H9 (cell line): ENCODE results near the gene PHEX. TPM values are rescaled to one million over a fixed set of nuclear protein-coding genes. Genes with fewer than 3 reads are reported as not detected.

Experiments
- DNase-seq: peaks from one replicate; pipeline ENCODE4 v3.0.0-alpha.2; 2017
- H2AFZ ChIP-seq: one replicate; pipeline ENCODE4 v1.6.1; 2013; ENCODE audit warnings: mild to moderate bottlenecking, low read length, control low read depth, moderate library complexity
- H2AK5ac ChIP-seq: 2 replicates; pipeline ENCODE4 v1.6.1; 2013; ENCODE audit warnings: low read length, control low read depth, mixed read lengths; ENCODE audit not compliant: insufficient read length
- H2BK120ac ChIP-seq: one replicate; pipeline ENCODE4 v1.6.1; 2013; ENCODE audit warnings: low read depth, mild to moderate bottlenecking, low read length, control low read depth, inconsistent platforms; ENCODE audit not compliant: poor library complexity, severe bottlenecking
- H2BK12ac ChIP-seq: 2 replicates; pipeline ENCODE4 v1.6.1; 2013; ENCODE audit warnings: low read length, control low read depth, mixed read lengths, low read depth; ENCODE audit not compliant: insufficient read length
- H2BK15ac ChIP-seq: 2 replicates; pipeline ENCODE4 v1.6.1; 2013; ENCODE audit warnings: low read depth, low read length, control low read depth
- H2BK20ac ChIP-seq: one replicate; pipeline ENCODE4 v1.6.1; 2013; ENCODE audit warnings: low read depth, mild to moderate bottlenecking, low read length, control low read depth, inconsistent platforms; ENCODE audit not compliant: poor library complexity, severe bottlenecking
- H2BK5ac ChIP-seq: 2 replicates; pipeline ENCODE4 v1.6.1; 2013; ENCODE audit warnings: low read length, control low read depth, mixed read lengths; ENCODE audit not compliant: insufficient read length
- H3K14ac ChIP-seq: 2 replicates; pipeline ENCODE4 v1.6.1; 2013; ENCODE audit warnings: low read length, control low read depth; ENCODE audit not compliant: insufficient read depth
- H3K18ac ChIP-seq: 2 replicates; pipeline ENCODE4 v1.6.1; 2013; ENCODE audit warnings: low read depth, mild to moderate bottlenecking, mixed read lengths, low read length, control low read depth; ENCODE audit not compliant: insufficient read length
- H3K23ac ChIP-seq: 2 replicates; pipeline ENCODE4 v1.6.1; 2013; ENCODE audit warnings: low read length, control low read depth, mixed read lengths, low read depth; ENCODE audit not compliant: insufficient read length
- H3K23me2 ChIP-seq: 2 replicates; pipeline ENCODE4 v1.6.1; 2013; ENCODE audit warnings: low read depth, mild to moderate bottlenecking, mixed read lengths, low read length, control low read depth; ENCODE audit not compliant: insufficient read length, poor library complexity, severe bottlenecking
- H3K27ac ChIP-seq: 2 replicates; pipeline ENCODE4 v1.5.1; 2013; ENCODE audit warnings: low read length, control low read depth, mixed read lengths, low read depth; ENCODE audit not compliant: insufficient read length
- H3K27me3 ChIP-seq: 2 replicates; pipeline ENCODE4 v1.6.1; 2013; ENCODE audit warnings: low read length, control low read depth, inconsistent platforms; ENCODE audit not compliant: insufficient read depth
- H3K4ac ChIP-seq: 2 replicates; pipeline ENCODE4 v1.6.1; 2013; ENCODE audit warnings: low read depth, mild to moderate bottlenecking, control low read depth, inconsistent platforms, low read length, moderate library complexity
- H3K4me1 ChIP-seq: 2 replicates; pipeline ENCODE4 v1.6.1; 2013; ENCODE audit warnings: low read length, control low read depth, inconsistent platforms; ENCODE audit not compliant: insufficient read depth
- H3K4me2 ChIP-seq: 2 replicates; pipeline ENCODE4 v1.6.1; 2013; ENCODE audit warnings: low read length, control low read depth, mixed read lengths; ENCODE audit not compliant: insufficient read length, insufficient read depth
- H3K56ac ChIP-seq: 2 replicates; pipeline ENCODE4 v1.6.1; 2013; ENCODE audit warnings: low read depth, mild to moderate bottlenecking, mixed read lengths, low read length, control low read depth; ENCODE audit not compliant: insufficient read length
- H3K79me1 ChIP-seq: 2 replicates; pipeline ENCODE4 v1.6.1; 2013; ENCODE audit warnings: low read depth, mild to moderate bottlenecking, moderate library complexity, low read length, control low read depth, inconsistent platforms; ENCODE audit not compliant: insufficient read depth, poor library complexity, severe bottlenecking
- H3K79me2 ChIP-seq: 2 replicates; pipeline ENCODE4 v1.6.1; 2013; ENCODE audit warnings: low read length, control low read depth, inconsistent platforms; ENCODE audit not compliant: insufficient read depth
- H3K9ac ChIP-seq: 2 replicates; pipeline ENCODE4 v1.6.1; 2013; ENCODE audit warnings: low read length, control low read depth, mixed read lengths; ENCODE audit not compliant: insufficient read length; ENCODE audit errors: extremely low read depth
- H3K9me3 ChIP-seq: one replicate; pipeline ENCODE4 v1.6.1; 2013; ENCODE audit warnings: low read depth, low read length, inconsistent platforms; ENCODE audit not compliant: control insufficient read depth
- H3T11ph ChIP-seq: one replicate; pipeline ENCODE4 v1.6.1; 2013; ENCODE audit warnings: mild to moderate bottlenecking, low read length, control low read depth, inconsistent platforms
- H4K20me1 ChIP-seq: one replicate; pipeline ENCODE4 v1.6.1; 2013; ENCODE audit not compliant: control insufficient read depth, insufficient read length, insufficient read depth
- H4K5ac ChIP-seq: 2 replicates; pipeline ENCODE4 v1.6.1; 2013; ENCODE audit warnings: low read depth, mild to moderate bottlenecking, mixed read lengths, low read length, control low read depth; ENCODE audit not compliant: insufficient read length
- H4K8ac ChIP-seq: replicated peaks from 2 replicates; pipeline ENCODE4 v1.6.1; 2013; ENCODE audit warnings: low read length, control low read depth, mixed read lengths, low read depth; ENCODE audit not compliant: insufficient read length
- H4K91ac ChIP-seq: 2 replicates; pipeline ENCODE4 v1.6.1; 2013; ENCODE audit warnings: low read depth, mild to moderate bottlenecking, moderate library complexity, mixed read lengths, low read length, control low read depth; ENCODE audit not compliant: insufficient read length
- H3K27ac Mint-ChIP-seq, 3 experiments: 2 replicates in 2 of 3; 3 replicates in 1 of 3; pipeline ENCODE4 v1.8.0; 2020 to 2021; ENCODE audit warnings: mixed read lengths in 3 of 3, mild to moderate bottlenecking in 1 of 3, moderate library complexity in 1 of 3
- H3K27me3 Mint-ChIP-seq: 2 replicates; pipeline ENCODE4 v1.8.0; 2021; ENCODE audit warnings: low read depth, mild to moderate bottlenecking, moderate library complexity, mixed read lengths
- H3K36me3 Mint-ChIP-seq, 3 experiments: 2 replicates in 2 of 3; 3 replicates in 1 of 3; pipeline ENCODE4 v1.8.0; 2020 to 2021; ENCODE audit warnings: low read depth in 3 of 3, mixed read lengths in 3 of 3; ENCODE audit not compliant: insufficient read depth in 1 of 3
- H3K4me1 Mint-ChIP-seq, 2 experiments: 2 replicates each; pipeline ENCODE4 v1.8.0; 2020; ENCODE audit warnings: mixed read lengths in 2 of 2
- H3K4me3 Mint-ChIP-seq, 2 experiments: 2 replicates in 1 of 2; 3 replicates in 1 of 2; pipeline ENCODE4 v1.8.0; 2020 to 2021; ENCODE audit warnings: mild to moderate bottlenecking in 2 of 2, mixed read lengths in 2 of 2, moderate library complexity in 1 of 2
- H3K9me3 Mint-ChIP-seq, 2 experiments: 2 replicates in 1 of 2; 3 replicates in 1 of 2; pipeline ENCODE4 v1.8.0; 2020; ENCODE audit warnings: mild to moderate bottlenecking in 2 of 2, mixed read lengths in 2 of 2, moderate library complexity in 1 of 2
- CTCF ChIP-seq: fragments of 200-600 bp; sonication (generic); conservative IDR thresholded peaks from 3 replicates; pipeline ENCODE4 v1.8.0; 2021; ENCODE audit warnings: antibody characterized with exemption, mild to moderate bottlenecking
- WGBS: extraction: QIAGEN DNeasy Blood & Tissue Kit; methylation state at CpG from one replicate; pipeline ENCODE4 v1.1.7; 2013; ENCODE audit warnings: missing lambda C conversion rate, low lambda C conversion rate, mixed read lengths; ENCODE audit not compliant: insufficient read length; ENCODE audit errors: extremely low coverage; 5-methylcytosine and 5-hydroxymethylcytosine counted together
- total RNA-seq: library from RNA; stranded (reverse); gene quantifications from 2 replicates; pipeline ENCODE4 v1.2.1, GENCODE V29; 2021

Gene PHEX
- total RNA-seq, 1 experiment from 2014 or later, result 0.11 TPM

DNA sequence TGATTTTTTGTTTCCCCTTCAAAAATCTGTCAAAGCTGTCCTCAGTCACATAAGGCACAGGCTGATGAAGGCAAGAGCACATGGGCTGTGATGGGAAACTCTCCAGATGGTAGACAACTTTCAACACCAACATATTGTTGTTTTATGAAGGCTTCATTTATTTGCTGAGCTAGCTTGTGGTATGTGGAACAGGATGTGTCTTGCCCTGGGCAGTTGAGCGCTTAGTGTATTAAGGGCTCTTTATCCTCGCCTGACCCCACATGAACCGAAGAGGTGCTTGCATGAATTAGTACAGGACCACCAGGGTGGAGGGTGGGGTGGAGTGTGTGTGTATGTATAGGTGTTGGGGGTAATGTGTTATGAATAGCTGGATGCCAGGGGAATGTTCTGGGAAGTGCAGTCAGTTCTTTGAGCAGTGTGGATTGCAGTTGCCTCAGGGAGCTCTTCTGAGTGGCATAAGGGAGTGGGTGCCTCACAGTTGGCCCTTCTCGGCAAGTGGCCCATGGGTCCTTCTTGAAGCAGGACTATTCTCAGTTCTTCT is 103.1 kb downstream of the PHEX start:
- H3K4me1 ChIP-seq, result peaks cover 4% of the 10 kb centered on the region; the same call in 1 of the 2 replicates
- H2BK12ac ChIP-seq, result no peak overlapping the region
- no peak overlapping the region for H3K23ac ChIP-seq
- no peaks in the 10 kb centered on the region for H3K23me2 ChIP-seq
- no peaks in the 10 kb centered on the region for H3K79me2 ChIP-seq
- H3K9me3 ChIP-seq, result no peaks in the 10 kb centered on the region
- no peak overlapping the region for H4K91ac ChIP-seq
- no peak overlapping the region for H2BK120ac ChIP-seq
- no peak overlapping the region for H3K18ac ChIP-seq
- TF ChIP-seq CTCF, result no peak
- no peak overlapping the region for H3K27ac ChIP-seq
- Mint-ChIP-seq H3K27me3 (no peaks in the 10 kb centered on the region), H3K4me3 (no peak overlapping the region; a peak in 1 of 5 replicates), H3K9me3 (peaks cover 0 to 36% of the 10 kb centered on the region in 2 experiments; a peak in 3 of 5 replicates), H3K4me1 (peaks cover 32 to 45% of the 10 kb centered on the region in 2 experiments), H3K36me3 (no peaks in the 10 kb centered on the region), H3K27ac (no peak overlapping the region; a peak in 1 of 7 replicates)
- H2AK5ac ChIP-seq, result no peak overlapping the region
- H3K9ac ChIP-seq, result no peak overlapping the region
- H3K14ac ChIP-seq, result no peak overlapping the region
- no peak overlapping the region for H3T11ph ChIP-seq
- no peak overlapping the region for H2AFZ ChIP-seq
- H3K4ac ChIP-seq, result no peak overlapping the region
- no peaks in the 10 kb centered on the region for H4K20me1 ChIP-seq
- no peak for DNase-seq
- H3K27me3 ChIP-seq, result no peaks in the 10 kb centered on the region
- H2BK15ac ChIP-seq, result no peak overlapping the region
- H4K5ac ChIP-seq, result no peak overlapping the region
- H2BK20ac ChIP-seq, result no peak overlapping the region
- WGBS, result no CpG with 5 or more reads among the region's 4 CpGs
- H3K4me2 ChIP-seq, result no peak overlapping the region
- no peak overlapping the region for H3K56ac ChIP-seq
- no peak overlapping the region for H4K8ac ChIP-seq
- no peaks in the 10 kb centered on the region for H3K79me1 ChIP-seq
- H2BK5ac ChIP-seq, result no peak overlapping the region
